ACHN (cell line): ENCODE results near the gene CTNNA3.

Experiments
- DNase-seq: peaks from one replicate; pipeline ENCODE4 v3.0.0-alpha.2; 2015
- in situ Hi-C: cut with HindIII; loops from 2 replicates; pipeline ENCODE4 v1.10.0; 2017; ENCODE audit warnings: low sequenced_read_pairs, low pct_ligation_motif_present, low pct_unique_long_range_greater_than_20kb

Gene CTNNA3

DNA sequence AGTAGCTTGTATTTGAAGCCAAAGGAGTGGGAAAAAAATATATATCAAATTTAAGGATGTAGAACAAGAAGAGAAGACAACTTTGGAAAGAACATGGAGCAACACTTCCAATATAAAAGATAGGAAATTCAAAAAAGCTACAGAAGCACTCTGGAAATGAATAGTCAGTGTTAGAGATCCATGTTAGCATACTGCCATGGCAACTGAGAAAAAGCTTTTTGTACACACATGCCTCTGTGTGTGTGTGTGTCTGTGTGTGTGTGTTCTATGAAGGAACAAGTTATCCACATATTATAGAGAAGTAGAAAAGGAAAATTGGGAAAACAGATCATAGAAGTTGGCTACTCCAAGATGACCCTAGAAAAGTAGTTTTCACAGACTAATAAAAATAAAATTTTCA is 673.9 kb downstream of the CTNNA3 start:
- DNase-seq = no peak
- in situ Hi-C loops = no loop called here

DNA sequence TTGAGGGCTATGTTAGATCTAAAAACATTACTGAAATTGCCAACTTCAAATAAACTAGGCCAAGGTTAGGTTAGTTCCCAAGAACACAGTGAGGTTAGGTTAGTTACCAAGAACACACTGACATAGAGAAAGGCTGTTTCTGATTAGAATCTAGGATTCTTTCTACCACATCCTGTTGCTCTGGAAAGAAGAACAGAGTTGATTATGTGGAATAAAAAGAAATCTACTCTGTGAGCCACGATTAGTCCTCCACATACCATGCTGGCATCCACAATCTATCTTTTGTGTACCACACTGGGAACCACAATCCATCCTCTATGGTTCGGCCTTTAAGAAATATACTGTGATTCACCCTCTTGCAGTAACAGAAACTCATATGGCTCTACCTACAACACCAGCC is 678.8 kb downstream of the CTNNA3 start:
- DNase-seq = no peak
- in situ Hi-C loops = no loop called here

DNA sequence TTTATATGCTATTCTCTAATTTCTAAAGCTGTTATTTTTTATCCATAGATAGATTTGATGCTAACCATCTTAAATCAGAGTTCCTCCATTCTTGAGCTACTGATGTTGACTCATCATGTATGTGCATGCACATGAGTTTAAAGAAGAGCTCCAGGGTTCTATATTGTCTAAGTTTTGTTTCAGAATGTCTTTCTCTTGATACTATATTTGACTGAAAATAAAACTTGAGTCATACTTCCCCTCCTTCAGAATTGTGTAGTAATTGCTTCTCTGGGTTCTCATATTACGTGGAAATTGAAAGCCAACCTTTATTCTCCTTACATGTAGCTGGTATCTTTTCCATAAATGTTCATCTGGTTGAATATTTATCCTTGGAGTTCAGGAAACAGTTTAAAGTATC is 680.8 kb downstream of the CTNNA3 start:
- no peak for DNase-seq
- in situ Hi-C loops = no loop called here

DNA sequence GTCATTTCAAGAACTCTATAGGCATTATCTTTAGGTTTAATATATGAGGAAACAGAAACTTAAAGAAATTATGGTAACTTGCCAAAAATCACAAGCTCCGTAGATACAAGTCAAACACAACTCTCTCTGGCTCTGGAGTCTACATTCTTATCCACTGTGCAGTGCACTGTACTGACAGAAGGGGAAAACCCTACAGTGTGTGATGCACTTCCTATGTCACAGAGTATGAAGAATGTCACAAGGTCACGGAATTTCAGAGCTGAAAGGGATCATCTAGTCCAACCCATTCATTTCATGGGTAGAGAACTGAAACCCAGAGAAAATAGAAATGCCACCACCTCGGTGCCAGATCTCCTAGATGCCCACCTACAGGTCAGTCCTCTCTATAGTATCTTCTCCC is 684.0 kb downstream of the CTNNA3 start:
- no peak for DNase-seq
- in situ Hi-C loops = no loop called here

DNA sequence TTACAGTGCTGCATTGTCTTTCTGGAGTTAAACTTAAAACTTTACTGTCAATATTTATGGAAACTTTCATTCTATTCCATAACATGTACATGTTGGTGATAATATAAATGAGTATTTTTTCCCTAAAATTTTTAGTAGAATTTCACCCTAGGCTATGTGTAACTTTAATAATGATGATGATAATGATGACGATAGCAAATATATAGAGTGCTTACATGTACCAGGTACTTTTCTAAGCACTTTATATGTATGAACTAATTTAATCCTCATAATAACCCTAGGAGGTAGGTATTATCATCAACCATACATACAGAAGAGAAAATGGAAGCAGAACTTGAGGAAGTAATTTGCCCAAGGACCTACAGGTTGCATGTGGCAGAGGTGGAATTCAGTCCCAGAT is 684.5 kb downstream of the CTNNA3 start:
- in situ Hi-C loops = no loop called here
- DNase-seq = no peak

DNA sequence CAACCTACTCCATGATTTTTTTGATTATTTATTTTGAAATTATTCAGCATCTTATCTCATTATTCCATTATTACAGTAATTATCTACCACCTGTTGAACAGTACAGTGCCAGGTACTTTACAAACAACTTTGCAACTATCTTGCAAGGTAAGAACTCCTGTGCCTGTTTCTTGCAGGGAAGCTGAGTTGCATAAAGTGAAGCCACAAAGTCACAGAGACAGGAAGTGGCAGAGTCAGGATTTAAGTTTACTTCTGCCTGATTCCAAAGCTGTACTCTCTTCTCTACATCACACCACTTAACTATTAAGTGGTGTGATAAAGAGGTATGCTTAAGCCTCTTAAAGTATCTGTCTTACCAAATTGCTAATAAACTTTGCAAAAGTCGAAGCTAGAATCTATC is 690.0 kb downstream of the CTNNA3 start:
- in situ Hi-C loops = no loop called here
- no peak for DNase-seq

DNA sequence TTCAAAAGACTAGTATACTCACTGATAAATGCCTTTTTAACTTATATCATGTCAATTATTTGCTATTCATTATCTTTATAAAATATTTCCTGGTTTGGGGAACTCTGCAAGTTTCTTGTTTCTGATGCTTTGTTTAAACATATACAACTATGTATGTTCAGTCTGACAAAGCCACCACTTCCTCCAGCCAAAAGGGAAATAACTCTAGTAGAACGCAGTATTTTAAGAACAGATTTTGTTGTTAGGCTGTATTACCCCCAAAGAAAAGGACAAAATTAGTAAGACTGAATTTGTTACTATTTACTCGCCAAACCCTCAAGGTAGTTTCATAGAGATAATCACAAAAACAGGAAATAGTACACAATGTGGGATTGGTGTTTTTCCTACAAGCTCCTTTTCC is 691.3 kb downstream of the CTNNA3 start:
- in situ Hi-C loops = no loop called here

DNA sequence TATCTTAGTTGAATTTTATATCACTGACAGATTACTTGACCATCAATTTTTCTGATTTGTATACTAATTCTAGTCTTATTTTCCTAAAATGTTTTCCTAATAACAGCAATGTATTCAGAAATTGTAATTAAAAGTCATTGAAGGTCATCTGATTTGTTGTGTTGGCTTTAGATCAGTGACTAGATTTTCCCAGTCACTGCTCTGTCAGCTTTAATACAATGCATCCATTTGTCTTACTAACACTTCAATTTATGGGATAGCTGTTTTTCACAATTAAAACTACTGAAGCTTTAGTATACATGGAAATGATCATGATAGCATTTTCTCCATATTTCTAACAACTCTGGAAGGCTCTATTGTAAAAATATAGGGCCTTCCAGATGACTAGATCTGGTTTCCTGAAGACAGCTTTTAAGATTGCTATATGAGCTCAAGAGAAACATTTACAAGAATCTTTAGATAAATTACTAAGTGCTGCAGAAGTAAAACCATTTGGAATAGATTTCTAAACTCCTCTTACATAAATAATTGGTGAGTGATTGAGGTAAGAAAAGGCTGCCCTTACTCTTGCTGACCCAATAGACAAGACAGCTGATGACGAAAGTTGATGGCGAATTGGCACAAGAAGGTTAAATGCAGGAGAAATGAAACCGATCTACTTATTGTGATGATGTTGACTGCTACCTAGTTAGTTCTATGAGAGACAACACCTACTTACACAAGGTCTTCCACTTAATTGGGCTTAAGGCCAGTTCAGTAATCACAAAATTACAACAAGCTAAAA is 696.0 kb downstream of the CTNNA3 start:
- in situ Hi-C loops = no loop called here
- DNase-seq = no peak

More for the DNA sequence above, 691.3 kb downstream of the CTNNA3 start:
- no peak for DNase-seq

DNA sequence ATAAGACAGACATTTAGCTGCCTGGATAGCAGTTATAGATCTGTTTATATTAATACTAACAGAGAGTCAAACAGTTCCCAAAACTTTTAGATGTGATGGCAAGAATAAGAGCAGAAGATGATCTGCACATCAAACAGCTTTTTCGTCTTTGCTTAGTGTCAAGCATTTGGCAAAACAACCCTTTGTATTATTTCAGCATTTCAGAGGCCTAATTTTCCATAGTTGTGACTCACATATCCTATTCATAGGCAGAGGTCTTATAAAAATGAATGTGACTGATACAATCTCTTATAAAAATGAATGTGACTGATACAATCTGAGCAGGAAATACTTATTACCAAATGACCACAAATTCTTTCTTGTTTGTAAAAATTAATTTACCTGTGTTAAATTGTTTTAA is 699.0 kb downstream of the CTNNA3 start:
- in situ Hi-C loops = no loop called here
- no peak for DNase-seq

DNA sequence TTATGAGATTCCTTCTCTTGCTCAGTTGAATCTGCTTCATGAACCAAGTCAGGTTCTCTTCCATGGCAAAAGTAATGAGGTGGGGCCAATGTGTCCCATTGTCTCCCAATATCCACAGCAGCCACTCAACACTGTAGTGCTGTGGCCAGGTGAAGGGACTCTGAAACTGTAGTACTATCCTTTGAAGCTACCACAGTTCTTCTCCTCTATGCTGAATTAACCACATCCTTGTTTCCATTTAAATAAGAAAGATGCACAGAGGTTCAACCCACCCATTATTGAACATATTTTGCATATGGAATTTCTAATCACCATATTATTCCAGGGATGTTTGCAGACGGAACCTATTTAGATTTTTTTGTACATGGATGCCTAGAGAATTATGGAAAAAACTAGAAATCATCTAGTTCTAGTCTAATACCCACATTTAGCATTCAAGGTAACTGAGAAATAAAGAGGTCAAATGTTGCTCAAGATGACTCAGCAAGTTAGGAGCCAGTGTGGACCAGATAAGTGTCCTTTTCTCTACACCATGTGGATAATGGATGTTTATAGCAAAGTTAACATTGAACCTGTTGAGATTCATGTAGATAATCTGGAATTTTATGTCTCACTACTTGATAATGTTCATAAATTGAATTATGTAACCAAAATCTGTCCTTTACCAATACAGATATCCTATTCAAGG is 705.7 kb downstream of the CTNNA3 start:
- in situ Hi-C loops = no loop called here
- DNase-seq = no peak

DNA sequence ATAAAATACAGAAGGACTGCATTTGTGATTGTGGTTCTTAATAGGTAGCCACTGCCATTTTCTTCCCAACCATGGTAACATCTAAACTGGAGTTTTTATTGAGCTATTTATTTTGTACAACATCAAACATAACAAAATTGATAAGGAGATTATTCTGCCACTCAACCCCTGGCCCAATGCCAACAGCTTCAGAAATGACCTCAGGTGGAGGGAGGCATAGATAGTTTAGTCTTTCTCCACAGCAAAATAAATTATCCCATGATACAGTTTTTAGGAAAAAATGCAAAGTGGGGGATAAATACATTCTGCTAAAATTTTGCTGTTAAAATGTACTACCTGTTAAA is 712.5 kb downstream of the CTNNA3 start:
- DNase-seq = no peak
- in situ Hi-C loops = no loop called here

DNA sequence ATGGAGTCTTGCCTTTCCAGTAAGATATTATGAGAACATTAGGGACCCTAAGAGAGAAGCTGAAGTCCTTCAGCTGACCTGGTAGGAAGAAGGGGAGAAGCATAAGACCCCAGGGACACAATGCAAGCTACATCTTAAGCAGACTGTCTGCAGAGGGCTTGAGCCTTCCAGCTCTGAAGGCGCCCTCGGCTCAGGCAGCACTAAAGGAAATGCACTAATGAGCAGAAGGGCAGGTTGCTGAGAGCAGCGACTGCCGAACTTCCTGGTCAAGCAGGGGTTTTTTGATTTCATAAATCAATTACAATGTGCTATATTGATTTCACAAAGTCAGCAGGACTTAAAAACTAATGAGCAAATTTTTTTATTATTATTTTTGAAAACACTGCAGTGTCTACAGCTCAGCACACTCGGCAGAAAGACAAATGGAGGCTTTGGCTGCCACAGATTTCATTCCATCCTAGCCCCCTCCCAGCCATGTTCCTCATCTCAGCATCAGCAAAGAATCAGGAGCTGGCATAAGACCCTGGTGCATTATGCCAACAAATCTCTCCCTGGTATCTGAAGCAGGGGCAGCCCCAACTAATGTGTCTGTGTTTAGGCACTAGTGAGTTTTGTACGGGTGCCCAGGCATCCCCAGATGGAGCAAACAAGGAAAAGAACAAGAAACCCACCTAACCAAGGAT is 713.1 kb downstream of the CTNNA3 start:
- in situ Hi-C loops = no loop called here
- DNase-seq = no peak

DNA sequence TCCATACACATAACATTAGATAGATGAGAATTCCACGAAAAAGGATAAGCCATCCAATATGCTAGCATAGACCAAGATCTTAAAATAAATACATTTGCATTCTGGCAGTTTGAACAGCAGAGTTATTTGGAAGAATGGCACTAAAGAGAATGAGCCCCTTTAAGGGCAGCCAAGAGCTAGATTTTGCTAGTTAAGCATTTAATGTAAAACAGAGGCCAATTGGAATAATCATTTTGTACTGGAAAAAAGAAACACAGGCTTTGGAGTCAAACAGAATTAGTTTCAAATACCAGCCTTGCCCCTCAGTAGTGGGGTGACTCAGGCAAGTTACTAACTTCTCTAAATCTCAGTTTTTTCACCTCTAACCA is 714.0 kb downstream of the CTNNA3 start:
- in situ Hi-C loops = no loop called here
- no peak for DNase-seq

DNA sequence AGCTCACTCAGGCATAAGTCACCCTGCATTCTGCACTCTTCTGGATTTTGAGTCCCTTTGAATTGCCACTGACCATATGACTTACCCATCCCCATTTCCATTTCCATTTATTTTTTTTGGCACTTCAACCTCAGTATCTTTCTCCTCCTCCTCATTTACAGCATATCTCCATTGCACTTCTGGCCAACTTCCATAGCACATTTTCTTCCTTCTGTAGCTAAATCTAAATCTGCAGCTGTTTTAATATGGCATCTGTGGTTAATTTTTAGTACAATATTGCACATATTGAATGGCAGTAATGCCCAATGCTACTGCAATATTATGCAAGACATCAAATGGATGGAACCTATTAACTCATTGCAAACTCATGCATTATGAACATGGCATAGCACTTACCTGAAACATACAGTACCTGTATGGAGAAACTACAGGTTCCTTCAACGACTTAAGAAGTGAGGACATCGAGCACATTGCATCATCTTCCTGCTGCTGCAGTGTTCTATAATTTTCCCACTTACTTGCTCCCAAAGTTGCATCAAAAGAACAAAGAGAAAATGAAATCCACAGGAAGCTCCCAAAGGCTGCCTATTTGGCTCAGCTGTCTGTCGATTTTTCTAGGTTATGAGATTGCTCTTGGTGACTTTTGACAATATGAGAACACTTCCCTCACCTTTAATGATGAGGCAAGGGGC is 714.5 kb downstream of the CTNNA3 start:
- no peak for DNase-seq
- in situ Hi-C loops = no loop called here

DNA sequence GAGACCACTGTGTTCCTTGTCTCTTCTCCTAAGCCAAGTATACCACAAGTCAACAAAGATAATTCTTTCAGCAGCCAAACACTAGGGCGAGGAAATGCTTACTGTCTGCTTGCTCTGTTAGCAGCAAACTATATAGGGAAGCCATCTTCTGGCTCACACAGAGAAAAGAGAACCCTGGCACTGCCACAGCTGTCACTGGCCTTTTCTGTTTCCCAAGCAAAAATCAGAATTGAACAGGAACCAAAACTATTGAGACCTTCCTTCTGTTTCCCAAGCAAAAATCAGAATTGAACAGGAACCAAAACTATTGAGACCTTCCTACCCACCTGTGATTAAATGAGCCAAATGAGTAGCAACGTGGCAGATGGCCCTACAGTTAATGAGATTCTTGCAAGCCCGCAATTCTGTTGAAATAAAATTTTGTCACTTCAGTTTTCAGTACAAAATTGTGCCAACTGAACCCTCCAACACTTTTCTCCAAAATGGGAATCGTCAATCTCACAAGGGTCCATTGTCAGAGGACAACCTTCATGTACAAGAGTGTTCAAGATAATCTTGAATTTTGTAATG is 715.7 kb downstream of the CTNNA3 start:
- in situ Hi-C loops = no loop called here
- DNase-seq = no peak

DNA sequence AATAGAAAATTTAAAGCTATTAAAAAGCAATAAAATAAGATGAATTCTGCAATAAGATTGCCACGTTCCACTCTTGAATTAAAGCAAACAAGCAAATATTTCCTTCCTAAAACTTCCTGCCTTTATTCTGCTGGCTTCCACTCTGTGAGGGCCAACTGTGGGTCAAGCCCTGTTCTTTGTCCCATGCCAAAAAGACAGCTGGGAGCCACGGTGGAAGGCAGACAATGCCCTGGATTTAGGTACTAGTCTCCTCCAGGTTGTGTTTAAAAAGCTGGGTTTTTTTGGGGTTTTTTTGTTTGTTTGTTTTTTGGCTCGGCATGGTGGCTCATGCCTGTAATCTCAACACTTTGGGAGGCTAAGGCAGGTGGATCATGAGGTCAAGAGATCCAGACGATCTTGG is 731.0 kb downstream of the CTNNA3 start:
- in situ Hi-C loops = no loop called here
- DNase-seq = no peak

DNA sequence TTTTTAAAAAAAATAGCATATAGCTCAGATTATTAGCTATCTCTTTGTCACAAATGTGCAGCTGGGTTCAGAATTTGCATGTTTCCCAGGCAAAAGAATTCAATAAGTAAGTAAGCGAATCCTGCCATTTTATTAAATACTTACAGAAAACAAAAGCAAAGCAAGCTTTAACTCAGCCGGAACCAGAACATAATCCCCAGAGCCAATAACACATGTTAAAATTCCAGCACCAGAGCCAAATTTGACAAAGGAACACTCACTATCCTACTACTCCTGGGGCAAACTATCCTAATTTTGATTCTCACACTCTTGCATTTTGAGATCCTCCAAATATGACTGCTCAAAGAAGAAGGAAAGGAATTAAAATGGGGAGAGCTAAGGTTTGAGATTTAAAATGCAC is 737.5 kb downstream of the CTNNA3 start:
- no peak for DNase-seq
- in situ Hi-C loops = no loop called here

DNA sequence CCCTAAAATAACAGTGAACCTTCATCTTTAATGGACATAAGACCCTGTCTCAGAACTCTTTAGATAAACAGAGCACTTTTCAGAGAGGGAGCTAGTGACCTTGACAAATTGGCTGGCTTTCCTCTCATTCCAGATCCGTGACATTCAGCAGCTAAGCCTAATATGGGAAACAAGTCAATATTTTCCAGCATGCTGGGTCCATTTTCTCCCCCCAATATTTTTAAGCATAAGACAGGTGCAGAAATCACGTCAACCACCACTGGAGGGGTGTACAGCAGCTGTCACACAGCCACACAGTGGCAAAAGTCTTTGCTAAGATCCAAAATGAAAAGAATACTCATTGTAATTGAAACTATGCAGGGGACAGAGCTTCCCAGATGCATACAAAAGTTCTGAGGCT is 744.1 kb downstream of the CTNNA3 start:
- no peak for DNase-seq
- in situ Hi-C loops = no loop called here

DNA sequence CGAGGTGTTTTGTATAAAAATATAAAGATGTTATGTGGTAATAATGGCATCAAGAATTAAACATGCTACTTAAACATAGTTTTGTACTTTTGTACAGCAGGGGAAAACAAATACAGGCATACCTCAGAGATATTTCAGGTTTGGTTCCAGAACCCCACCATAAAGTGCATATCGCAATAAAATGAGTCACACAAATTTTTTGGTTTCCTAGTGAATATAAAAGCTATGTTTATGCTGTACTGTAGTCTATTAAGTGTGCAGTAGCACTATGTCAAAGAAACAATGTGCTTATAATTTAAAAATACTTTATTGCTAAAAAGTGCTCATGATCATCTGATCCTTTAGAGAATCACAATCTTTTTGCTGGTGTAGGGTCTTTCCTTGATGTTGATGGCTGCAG is 752.4 kb downstream of the CTNNA3 start:
- in situ Hi-C loops = no loop called here
- no peak for DNase-seq
